Inflammatory macrophage (primary cell): Measurements from ENCODE around the gene PFKL.
"Not testable (repeated sequence)": the region's sequence is repeated elsewhere in the genome, so short reads cannot be mapped to it uniquely, and the experiment has no call there.

Source experiments
- DNase-seq, 2 donors: peaks; one replicate each; pipeline ENCODE4 v3.0.0-alpha.2; 2020 to 2022

Gene PFKL

DNA sequence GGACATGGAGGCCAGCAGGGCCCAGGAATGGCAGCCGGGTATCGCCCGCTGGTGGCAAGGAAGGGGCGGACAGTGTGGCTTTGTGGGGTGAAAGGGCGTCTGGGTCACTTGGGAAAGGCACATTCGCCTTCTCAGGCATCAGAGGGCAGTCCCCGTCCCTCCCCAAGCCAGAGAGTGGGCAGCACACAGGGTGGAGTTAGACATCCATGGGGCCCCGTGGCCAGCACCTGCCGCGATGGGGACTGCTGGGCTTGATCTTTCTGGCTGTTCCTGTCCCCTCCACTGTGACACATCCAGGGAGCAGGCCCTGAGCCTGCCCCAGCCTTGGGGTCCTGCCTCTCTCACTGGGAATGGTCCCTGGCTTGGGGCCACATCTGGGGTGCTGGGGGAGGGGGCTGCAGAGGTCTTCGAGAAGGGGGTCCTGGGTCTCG, 49.6 kb downstream of the PFKL start:
- DNase-seq = no peak

DNA sequence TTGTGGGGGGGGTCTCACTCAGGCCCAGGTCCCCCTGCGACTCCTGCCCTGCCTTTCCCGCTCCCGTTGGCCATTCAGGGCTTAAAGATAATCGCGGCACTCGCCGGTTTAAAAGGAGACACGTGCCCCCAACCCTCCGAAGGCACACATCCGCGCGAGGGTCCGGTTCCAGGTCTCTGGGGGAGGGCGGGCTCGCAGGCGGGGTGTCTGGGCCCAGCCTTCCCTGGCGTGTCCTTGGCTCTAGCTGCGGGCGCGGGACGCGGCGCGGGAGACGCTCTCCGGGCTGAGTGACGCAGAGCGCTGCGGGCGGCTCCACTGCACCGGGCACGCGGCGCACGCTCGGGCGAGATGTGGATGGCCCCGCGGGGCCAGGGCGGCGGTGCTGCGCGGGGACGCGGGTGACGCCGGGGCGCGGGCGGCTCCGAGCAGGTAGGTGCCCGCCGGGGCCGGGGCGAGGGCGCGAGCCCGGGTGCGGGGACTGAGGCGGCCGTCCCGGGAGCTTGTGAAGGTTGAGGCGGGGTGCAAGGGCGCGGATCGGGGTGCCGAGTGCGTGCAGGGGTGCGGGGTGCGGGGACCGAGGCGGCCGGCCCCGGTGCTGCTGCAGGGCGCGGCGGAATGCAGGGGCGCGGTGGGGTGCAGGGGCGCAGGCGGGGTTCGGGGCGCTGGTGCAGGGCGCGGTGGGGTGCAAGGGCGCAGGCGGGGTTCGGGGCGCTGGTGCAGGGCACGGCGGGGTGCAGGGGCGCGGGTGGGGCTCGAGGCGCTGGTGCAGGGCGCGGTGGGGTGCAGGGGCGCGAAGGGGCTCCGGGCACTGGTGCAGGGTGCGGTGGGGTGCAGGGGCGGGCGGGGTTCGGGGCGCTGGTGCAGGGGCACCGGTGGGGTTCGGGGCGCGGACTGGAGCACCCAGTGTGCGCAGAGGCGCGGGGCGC, 50.3 kb downstream of the PFKL start:
- DNase-seq = no peak

DNA sequence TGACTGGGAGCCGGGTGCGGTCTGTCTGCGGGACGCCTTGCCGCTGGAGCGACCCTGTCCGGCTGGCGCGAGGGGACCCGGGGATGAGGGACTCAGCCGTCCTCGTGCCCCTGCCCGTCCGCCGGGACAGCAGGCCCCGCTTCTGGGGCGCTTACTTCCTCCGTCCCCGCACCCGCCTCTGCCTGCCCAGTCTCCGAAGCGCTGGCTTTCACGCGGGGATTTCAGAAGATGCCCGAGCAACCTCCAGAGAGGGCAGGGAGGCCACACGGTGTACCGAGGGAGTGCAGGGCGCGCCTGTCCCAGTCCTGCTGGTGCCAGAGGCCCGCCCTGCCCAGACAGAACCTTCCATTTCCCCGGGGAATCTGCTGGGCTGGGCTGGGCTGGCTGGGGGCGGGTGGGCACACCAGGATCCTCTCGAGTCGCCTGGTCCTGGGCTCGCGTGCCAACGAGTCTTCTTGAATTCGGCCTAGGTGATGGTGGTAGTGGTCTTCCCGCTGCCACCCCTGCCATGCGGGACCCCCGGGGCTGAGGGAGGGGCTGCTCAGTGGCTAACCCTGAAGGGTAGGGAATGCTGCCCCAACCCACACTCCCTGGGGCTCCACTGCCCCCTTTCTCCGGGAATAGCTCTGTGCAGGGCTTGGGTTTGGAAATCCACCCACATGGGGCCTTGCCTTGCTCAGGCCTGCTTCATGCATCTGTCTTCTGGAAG, 51.1 kb downstream of the PFKL start:
- peak in 1 of 2 donors; percentile 32 for DNase-seq

DNA sequence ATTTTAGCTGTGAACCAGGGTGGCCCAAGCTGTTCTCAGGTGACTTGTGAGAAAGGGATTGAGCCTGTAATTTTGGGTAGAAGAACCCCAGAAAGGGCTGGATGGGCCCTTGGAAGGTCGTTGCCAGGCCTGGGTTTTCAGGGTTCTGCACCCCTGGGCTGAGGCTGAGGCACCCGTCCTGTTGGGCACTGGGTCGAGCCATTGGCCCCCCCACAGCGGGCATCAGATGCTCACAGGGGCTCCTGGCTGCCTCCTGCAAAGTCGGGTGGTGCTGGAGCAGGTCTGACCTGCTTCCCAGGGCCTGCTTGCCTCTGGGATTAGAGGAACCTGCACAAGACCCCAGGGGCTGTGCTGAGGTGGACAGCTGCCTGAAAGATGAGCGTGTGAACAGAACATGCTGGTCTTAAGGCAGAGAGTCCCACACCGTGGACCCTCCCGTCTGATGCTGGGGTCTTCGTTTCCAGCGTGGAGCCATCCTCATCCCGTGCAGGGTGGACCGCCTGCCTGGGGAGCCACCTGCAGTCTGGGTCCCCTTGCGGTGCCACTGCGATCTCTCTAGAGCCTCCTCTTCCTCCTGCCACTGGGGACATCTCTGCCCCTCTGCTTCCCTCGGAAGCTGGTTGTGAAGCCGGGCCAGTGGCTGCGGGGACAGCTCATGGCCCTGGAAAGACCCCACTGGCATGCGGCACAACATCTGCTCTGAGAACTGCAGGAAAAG, 51.8 kb downstream of the PFKL start:
- DNase-seq = no peak

DNA sequence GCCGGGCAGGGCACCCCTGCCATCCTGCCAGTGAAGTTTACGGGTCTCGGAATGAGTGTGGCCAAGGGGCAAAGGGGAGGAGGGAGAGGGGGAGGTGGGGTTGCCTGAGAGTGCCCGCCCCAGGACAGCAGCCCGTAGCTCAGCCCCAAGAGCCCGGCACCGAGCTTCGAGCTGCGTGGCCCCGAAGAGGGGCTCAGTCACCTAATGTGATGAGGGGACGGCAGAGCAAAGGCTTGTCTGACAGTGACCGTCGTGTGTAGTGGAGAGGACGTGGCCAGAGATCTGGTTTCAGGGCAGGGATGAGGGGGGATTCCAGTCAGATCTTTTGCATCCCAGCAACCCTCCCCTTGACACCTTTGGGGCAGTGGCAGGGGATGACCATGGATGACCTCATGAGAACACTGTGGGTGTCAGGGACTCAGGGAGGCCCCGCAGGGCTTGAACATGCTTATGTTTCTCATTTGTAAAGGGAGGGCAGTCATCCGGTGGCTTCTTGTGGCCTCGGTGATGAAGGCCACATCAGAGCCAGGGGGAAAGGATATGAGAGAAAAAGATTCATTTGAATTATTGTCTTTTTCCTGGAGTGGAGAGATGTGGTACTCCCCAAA, 52.5 kb downstream of the PFKL start:
- peak in 1 of 2 donors; percentile 17 for DNase-seq

DNA sequence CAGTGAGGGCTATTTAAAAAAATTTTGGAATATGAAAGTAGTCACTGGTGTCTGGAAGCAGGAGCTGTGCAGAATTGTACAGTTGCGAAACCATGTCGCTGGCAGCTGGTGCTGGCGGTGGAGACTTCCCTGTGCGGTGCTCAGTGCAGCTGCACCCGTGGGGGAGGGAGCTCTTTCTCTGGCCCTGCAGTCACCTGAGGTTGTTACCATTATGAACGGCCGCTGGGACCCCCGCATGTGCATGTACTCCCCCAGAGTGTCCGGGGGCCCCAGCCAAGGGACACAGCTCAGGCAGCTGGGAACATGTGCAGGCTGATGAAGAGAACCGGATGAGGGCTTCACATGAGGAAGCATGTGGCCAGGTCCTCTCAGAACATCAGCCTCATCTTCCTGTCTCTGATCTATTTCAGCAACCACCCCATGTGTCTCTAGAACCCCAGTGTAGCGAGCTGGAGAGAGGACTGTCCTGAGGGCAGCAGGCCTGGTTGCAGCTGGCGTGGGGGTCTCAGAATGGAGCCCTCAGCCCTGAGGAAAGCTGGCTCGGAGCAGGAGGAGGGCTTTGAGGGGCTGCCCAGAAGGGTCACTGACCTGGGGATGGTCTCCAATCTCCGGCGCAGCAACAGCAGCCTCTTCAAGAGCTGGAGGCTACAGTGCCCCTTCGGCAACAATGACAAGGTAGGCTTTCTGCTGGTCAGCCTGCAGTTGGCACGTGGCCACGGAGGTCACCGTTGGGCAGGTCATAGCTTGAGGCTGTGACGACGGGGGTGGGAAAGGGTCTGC, 53.5 kb downstream of the PFKL start, which contains the start of gene TRPM2:
TRPM2 (plus strand) TSS at position 431 of the 780 bp plus-strand sequence; CDS start at position 511, 80 bp downstream.
- DNase-seq = peak; percentile 77 to 88

DNA sequence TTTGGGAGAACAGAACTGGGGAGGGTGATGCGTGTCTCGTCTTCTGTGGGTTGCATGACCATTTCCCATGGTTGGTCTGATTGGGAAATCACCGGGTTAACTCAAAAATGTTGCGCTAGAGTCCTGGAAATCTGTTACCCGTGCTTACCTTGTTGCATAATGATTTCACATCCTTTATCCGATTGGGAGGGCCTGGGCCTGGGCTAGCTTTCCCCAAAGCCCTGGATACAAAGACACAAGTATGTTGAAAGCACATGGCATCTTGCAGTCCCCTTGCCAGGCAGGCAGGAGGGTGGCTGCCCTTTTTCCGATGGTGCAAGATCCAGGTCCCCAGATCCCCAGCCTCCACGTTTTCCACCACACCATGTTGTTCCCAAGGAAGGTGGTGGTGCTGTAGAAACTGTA, 54.1 kb downstream of the PFKL start:
- peak; percentile 89 to 92 for DNase-seq

DNA sequence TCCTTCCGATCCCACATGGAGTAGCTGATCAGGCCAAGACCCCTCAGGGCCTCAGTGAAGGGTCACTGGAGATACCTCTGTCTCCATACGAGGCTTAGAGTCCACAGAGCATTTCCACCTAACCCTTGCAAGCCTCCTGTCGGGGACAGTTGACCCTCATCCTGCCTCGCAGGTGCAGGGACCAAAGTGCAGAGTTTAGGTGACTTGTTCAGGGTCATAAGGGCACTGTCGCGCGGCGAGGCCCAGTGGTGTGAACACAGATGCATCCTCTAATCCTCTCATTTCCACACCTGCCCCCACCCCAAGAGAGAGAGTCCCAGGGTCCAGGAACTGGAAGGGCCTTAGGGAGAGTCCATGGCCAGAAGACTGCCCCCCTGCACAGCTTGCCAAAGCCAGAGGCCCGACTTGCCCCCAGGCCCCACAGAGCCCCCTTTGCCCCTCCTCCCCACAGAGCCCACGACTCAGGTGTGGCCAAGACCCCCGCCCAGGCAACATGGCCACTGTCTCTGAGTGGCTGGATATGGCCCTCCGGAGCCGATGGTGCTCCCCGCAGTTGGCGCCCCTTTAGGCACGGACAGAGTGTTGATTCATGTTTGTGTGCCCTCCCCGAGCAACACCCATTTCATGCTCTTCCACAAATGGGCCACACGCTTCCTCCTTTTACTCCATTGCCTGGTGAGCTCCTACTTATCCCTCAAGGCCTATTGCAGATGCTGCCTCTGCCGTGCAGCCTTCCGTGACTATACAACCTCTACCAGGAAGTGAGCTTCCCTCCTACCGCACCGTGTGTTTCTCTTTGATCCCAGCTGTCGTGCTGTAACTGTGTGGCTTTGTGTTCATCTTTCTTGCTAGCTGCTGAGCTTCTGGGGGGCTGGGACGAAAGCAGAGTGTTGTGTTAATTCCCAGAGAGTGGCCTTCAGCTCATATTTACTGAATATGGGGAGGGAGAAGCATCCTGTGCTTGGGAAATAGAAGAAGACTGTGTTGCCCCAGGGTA, 55.2 kb downstream of the PFKL start:
- DNase-seq = peak in 1 of 2 donors; percentile 35

DNA sequence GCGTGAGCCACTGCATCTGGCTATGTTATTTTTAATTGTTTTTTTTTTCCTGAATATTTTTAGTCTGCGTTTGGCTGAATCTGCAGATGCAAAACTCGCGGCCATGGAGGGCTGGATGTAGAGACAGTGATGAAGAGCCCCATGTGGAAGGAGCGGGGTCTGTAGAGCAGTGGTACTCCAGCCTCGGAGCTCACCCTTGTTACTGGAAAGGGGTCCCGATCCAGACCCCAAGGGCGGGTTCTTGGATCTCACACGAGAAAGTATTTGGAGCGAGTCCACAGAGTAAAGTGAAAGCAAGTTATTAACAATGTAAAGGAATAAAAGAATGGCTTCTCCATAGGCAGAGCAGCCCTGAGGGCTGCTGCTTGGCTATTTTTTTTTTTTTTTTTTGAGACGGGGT, 56.3 kb downstream of the PFKL start:
- DNase-seq = no peak

DNA sequence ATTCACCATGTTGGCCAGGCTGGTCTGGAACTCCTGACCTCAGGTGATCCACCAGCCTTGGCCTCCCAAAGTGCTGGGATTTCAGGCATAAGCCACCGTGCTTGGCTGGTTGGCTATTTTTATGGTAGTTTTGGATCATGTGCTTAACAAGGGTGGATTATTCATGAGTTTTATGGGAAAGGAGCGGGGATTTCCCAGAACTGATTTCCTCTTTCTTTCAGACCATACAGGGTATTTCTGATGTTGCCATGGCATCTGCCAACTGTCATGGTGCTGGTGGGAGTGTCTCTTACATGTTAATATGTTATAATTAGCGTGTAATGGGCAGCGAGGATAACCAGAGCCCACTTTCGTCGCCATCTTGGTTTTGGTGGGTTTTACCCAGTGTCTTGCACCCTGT, 56.8 kb downstream of the PFKL start:
- DNase-seq = peak; percentile 79 to 85

DNA sequence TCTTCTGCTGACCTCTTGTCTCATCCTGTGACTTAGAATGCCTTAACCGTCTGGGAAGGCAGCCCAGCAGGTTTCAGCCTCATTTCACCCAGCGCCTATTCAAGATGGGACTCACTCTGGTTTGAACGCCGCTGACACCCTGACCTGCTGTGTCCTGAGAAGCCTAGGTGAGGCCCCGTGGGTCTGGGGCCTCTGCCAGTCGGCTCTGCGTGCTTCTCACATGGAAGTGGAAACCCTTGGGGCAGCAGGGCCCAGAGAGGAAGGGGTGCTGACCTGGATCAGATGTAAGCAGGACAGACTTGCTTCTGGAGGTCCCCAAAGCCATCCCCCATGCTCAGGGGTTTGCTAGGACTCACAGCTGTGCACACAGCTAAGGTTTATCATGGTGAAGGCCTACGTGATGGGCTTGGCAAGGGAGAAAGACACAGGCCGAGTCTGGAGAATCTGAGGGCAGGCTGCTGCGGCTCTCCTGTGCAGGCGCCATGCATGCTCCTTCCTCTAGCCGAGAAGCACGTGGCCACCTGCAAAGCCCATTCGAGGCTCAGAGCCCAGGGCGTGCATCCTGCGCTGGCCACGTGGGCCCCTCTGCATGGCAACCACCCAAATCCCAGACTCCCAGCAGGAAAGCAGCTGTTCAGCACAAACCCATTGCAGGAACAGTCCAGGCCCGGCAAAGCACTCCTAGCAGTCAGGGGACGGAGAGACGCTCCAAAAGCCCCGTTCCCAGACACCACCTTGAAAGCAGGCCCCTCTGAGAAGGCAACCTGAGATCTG, 57.4 kb downstream of the PFKL start:
- DNase-seq = no peak

DNA sequence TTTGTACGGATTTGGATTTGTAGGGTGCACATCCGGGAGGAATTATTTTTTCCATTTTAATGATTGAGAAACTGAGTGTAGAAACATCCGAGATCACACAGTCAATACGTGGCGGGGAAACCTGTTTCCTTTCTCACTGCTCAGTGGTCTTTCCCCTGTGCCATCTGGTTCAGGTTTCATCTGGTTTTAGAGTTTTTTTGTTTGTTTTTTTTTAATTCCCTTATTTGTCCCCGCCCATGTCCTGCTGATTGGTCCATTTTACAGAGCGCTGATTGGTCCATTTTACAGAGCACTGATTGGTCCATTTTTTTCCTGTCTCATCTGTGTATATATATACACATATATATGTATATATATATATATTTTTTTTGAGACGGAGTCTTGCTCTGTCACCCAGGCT, 59.5 kb downstream of the PFKL start:
- DNase-seq = no peak

DNA sequence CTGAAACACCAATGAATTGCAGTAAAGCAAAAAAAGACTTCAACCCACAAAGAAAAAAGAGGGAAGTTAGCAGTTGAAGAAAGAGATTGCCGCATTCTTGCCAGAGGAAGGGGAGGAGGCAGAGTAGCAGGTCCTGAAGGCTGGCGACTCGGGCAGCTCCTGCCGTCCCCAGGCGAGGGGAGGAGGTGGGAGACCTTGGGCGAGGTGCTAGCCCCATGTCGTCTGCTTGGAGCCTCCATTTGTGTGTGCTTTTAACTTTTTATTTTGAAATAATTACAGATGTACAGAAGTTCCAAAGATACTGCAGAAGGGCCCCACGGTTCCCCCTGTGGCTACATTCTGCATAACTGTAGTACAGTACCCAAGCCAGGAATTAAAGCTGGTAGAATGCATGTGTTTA, 60.3 kb downstream of the PFKL start:
- peak; percentile 57 to 81 for DNase-seq

DNA sequence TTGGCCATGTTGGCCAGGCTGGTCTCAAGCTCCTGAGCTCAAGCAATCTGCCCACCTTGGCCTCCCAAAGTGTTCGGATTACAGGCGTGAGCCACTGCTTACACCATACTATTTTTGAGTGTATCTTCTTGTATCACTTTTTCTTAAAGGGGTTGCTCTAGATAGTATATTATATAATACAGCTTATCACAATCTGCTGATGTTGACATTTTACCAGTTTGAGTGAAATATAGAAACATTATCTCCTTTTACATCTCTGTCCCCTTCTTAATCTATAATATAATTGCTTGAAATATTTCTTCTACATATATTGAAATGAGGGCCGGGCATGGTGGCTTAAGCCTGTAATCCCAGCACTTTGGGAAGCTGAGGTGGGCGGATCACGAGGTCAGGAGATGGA, 62.0 kb downstream of the PFKL start:
- not testable (repeated sequence) for DNase-seq

DNA sequence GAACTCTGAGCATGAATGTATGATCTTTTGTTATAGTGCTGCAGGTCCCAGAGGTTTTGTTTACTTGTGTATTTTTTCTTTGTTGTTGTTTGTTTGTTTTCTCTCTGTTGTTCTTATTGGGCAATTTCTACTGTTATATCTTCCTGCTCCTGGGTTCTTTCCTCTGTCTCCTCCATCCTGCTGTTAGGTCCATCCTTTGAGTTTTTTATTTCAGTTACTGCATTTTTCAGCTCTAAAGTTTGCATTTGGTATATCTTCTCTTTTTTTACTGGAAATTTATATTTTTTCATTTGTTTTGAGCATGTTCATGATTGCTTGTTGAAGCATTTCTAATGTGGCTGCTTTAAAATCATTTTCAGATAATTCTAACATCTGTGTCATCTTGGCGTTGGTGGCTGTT, 63.4 kb downstream of the PFKL start:
- no peak for DNase-seq

DNA sequence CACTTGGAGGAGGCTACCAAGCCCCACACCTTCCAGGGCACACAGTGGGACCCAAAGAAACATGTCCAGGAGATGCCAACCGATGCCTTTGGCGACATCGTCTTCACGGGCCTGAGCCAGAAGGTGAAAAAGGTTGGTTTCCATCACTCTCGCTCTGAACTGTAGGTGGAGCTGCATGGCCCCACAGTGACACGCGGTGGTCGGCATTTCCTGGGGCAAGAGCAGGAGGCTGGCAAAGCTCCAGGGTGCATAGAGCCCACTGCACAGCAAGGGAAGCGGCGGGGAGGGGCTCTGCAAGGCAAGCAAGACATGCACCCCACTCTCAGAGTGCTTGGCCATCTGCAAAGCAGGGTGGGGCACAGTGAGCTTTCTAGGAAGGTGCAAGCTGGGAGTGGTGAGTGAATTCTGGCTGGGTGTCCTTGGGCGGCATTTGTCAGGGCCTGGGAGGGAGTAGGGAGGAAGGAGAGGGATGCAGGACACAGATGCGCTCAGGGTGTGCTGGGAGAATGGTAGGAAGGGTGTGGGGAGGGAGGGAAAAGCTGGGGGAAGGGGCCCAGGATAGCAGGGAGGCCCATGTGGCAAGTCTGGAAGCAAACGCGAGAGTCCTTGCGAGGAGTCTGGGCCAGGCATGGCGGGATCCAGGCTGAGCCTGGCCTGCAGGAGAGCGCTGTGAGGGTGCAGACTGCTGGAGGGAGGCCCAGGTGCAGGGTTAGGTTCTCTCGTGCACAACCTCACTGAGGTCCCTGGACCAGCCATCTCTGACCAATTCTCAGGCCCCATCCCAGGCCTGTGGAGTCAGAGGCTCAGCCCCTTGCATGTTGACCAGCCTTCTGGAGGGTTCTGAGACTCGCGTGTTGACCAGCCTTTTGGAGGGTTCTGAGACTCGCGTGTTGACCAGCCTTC, 64.5 kb downstream of the PFKL start:
- no peak for DNase-seq

DNA sequence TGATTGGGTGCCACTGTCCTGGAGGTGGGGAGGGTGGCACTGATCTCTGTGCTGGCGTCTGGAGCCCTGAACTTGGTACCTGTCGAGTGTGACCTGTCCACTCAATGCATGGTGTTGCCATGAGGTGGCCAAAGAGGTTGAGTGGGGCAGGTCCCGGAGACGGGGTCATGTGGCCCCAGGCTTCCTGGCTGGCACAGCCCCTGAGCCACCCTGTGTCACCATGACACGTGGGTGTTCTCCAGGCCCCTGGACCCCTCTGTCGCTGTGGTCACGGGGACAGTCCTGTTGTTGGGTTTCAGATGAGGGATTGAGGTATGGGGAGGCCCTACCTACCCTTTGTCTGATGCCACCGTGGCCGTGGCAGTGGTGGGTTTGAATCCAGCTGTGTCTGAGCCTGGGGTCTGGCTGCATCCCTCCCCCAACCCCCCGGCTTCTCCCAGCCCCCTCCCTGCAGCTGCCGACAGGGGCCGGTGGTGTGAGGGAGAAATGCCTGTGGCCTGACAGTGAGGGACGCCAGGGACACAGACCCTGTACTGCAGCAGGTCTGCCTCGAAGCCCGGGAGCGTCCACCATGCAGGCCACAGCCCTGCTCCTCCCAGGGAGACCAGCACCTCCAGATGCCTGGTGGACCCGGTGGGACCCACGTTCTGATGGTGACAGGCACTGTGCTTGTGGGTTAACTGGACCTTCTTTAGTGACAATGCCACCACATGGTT, 65.6 kb downstream of the PFKL start:
- DNase-seq = no peak
